NCI-H345 treated with DMSO at 0.1 percent for 48 hours (cell line): ENCODE data around the gene GPR152.
"Not testable (repeated sequence)": the region's sequence is repeated elsewhere in the genome, so short reads cannot be mapped to it uniquely, and the experiment has no call there.

Experiments
- DNase-seq: peaks from one replicate; lab custom pipeline; 2025; ENCODE audit not compliant: unreplicated experiment; lab: John Stamatoyannopoulos, UW

GPR152 gene

GRCh38 chr11:67429038-67429668 lies 23.4 kb downstream of the GPR152 start:
- no peak for DNase-seq

- peak; percentile 95 for DNase-seq
Measured at GRCh38 chr11:67428052-67429001, 24.2 kb downstream of the GPR152 start, which contains the start of gene RPS6KB2. Gene RPS6KB2 (plus strand): TSS chr11:67428494. CDS start chr11:67428546, 52 bp downstream.

DNA sequence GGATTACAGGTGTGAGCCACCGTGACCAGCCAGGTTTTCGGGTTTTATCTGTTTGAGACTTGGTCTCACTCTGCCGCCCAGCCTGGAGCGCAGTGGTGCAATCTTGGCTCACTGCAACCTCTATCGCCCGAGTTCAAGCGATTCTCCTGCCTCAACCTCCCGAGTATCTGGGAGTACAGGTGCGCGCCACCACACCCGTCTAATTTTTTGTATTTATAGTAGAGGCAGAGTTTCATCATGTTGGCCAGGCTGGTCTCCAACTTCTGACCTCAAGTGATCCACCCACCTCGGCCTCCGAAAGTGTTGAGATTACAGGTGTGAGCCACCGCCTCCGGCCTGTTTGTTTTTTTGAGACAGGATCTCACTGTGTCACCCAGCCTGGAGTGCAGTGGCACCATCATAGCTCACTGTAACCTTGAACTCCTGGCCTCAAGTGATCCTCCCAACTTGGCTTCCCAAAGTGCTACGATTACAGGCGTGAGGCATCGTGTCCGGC lies 25.1 kb downstream of the GPR152 start:
- DNase-seq, result not testable (repeated sequence)

DNA sequence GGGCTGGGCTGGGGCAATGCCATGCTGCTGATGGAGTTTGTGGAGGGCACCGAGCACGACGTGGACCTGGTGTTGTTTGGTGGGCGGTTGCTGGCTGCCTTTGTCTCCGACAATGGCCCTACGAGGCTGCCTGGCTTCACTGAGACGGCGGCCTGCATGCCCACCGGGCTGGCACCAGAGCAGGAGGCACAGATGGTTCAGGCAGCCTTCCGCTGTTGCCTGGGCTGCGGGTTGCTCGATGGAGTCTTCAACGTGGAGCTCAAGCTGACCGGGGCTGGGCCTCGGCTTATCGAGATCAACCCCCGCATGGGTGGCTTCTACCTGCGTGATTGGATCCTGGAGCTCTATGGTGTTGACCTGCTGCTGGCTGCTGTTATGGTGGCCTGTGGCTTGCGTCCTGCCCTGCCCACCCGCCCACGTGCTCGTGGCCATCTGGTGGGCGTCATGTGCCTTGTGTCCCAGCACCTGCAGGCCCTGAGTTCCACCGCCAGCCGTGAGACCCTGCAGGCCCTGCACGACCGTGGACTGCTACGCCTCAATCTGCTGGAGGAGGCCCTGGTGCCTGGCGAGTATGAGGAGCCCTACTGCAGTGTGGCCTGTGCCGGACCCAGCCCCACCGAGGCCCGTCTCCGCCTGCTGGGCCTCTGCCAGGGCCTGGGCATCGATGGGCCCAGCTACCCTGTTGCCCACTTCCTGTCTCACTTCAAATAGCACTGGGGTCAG lies 28.5 kb downstream of the GPR152 start:
- DNase-seq, result no peak

- no peak for DNase-seq
Measured at GRCh38 chr11:67423466-67423865, 29.1 kb downstream of the GPR152 start.

DNA sequence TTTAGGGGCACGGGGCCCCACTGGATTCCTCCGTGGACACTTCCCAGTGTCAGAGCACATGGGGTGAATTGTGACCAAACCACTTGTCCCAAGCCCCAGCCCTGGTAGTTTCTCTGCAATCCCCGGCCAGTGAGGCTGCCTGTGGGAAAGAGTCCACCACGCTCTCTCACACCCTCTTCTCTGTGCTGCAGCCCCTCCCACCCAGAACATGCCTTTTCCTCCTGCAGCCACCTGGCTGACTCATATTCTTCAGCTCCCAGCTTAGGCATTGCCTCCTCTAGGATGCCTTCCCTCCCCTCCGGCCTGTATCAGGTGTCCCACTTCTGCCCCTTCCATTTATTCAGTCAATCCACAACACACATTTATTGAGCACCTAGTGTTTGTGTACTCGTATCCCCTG lies 29.6 kb downstream of the GPR152 start:
- no peak for DNase-seq

- no peak for DNase-seq
Measured at GRCh38 chr11:67421430-67422031, 31.0 kb downstream of the GPR152 start.

DNA sequence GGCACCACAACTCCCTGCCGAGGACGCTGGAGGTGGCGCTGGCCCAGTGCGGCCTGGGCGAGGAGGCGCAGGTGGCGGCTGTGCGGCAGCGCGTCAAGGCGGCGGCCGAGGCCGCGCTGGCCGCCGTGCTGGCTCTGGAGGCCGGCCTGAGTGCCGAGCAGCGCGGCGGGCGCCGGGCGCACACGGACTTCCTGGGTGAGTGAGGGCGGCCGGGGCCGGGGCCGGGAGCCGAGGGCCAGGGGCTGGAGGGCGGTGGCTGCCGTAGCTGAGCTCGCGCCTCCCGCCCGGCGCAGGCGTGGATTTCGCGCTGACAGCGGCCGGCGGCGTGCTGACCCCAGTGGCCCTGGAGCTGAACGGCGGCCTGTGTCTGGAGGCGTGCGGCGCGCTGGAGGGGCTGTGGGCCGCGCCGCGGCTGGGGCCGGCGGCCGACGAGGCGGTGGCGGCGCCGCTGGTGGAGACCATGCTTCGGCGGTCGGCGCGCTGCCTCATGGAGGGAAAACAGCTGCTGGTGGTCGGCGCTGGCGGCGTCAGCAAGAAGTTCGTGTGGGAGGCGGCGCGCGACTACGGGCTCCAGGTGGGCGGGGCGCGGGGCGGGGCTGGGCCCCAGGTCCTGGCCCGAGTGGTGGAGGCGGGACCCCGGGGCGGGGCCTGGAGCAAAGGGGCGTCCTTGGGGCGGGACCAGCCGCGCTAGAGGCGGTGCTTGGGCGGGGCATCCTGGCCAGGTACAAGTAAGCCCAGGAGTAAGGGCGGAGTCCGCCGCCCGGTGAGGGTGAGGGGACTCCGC lies 31.7 kb downstream of the GPR152 start:
- DNase-seq, result peak; percentile 88

DNA sequence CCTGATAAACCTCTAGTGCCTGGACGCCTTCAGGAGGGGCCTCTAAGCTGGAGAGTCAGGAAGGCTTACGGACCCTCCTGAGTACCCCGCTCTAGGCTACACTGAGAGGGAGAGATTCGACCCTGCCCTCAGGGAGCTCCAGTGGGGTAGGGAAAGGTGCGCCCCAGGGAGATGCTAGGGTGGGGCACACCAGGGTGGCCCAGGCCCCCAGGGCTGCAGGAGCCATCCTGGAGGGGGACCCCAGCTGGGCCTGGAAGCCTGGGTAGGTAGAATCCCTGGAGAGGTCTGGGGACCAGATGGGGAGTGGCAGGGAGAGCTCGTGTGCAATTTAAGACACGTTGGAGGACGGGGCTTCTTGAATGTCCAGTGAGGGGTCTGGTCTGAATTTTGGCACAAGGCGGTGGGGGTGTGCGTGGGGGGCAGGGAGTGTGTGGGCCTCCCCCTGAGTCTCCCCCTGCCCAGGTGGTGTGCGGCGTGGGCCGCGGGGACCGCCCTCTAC lies 32.3 kb downstream of the GPR152 start:
- no peak for DNase-seq

- no peak for DNase-seq
Measured at GRCh38 chr11:67419325-67420049, 33.0 kb downstream of the GPR152 start.

- DNase-seq, result peak; percentile 36
Measured at GRCh38 chr11:67418476-67419281, 33.9 kb downstream of the GPR152 start.

- no peak for DNase-seq
Measured at GRCh38 chr11:67417425-67417824, 35.1 kb downstream of the GPR152 start.

DNA sequence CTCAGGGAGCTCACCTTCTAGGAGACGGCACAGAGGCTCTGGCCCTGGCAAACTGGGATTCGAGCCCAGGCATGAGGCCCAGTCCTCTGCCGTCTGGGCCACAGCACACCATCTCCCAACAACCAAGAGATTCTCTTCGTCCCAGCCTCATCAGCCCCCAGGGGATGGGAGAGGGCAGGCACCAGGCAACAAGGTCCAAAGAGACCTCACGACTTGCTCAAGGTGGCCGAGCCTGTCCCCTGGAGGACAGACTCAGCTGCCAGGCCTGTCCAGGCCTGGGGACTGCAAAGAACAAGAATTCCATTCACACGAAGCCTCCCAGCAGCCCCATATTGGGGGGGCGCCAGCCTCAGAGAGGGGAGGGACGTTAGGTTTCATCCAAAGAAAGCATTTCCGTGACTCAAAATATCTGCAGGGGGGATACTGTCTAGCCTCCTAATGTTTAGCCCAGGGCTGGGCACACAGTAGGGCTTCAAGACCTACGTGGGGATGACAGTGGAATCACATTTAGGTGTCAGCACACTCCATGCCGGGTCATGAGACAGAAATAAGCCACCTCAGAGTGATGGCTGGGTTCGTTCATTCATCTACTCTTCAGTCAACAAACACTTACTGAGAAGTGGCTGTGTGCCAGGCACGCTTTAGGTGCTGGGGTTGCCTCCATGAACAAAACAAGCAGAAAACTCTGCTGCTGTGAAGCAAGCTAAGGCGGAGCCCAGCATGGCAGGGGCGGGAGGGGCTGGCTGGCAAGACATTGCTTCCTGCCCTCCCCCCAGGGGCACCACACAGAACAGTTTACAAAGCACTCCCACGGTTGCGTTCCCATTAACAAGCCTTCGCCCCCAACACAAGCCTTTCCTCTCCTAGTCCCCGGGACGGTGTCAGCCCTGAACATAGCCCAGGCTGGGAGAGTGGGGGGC lies 35.9 kb downstream of the GPR152 start:
- peak; percentile 71 for DNase-seq

GRCh38 chr11:67415501-67416304 lies 36.8 kb downstream of the GPR152 start, which contains the start of gene CARNS1:
Gene CARNS1 (plus strand): TSS chr11:67415678. CDS start chr11:67416200, 522 bp downstream.
- no peak for DNase-seq

GRCh38 chr11:67413266-67413849 lies 39.2 kb downstream of the GPR152 start:
- no peak for DNase-seq
